IPS-20b (cell line): ENCODE data around the gene DHRS9.
"Not testable (repeated sequence)": the region's sequence is repeated elsewhere in the genome, so short reads cannot be mapped to it uniquely, and the experiment has no call there.

Experiments
- H3K27ac ChIP-seq: one replicate; pipeline ENCODE4 v1.5.1; 2013; ENCODE audit warnings: low read length
- H3K27me3 ChIP-seq: 2 replicates; pipeline ENCODE4 v1.6.1; 2013; ENCODE audit warnings: mild to moderate bottlenecking, low read length, inconsistent platforms; ENCODE audit not compliant: insufficient read depth
- H3K36me3 ChIP-seq: 2 replicates; pipeline ENCODE4 v1.6.1; 2013; ENCODE audit warnings: low read depth, mild to moderate bottlenecking, inconsistent platforms, low read length, moderate library complexity; ENCODE audit not compliant: insufficient read depth
- H3K4me1 ChIP-seq: 2 replicates; pipeline ENCODE4 v1.6.1; 2013; ENCODE audit warnings: mild to moderate bottlenecking, control low read depth, inconsistent platforms, low read length, moderate library complexity; ENCODE audit not compliant: insufficient read depth
- H3K4me3 ChIP-seq: 2 replicates; pipeline ENCODE4 v1.5.1; 2013; ENCODE audit warnings: mild to moderate bottlenecking, low read length, inconsistent platforms
- H3K9ac ChIP-seq: 2 replicates; pipeline ENCODE4 v1.6.1; 2013; ENCODE audit warnings: low read depth, mild to moderate bottlenecking, inconsistent platforms, low read length, moderate library complexity
- H3K9me3 ChIP-seq: 2 replicates; pipeline ENCODE4 v1.6.1; 2013; ENCODE audit warnings: mild to moderate bottlenecking, low read depth, low read length, inconsistent platforms; ENCODE audit not compliant: insufficient read depth

The DHRS9 gene

DNA sequence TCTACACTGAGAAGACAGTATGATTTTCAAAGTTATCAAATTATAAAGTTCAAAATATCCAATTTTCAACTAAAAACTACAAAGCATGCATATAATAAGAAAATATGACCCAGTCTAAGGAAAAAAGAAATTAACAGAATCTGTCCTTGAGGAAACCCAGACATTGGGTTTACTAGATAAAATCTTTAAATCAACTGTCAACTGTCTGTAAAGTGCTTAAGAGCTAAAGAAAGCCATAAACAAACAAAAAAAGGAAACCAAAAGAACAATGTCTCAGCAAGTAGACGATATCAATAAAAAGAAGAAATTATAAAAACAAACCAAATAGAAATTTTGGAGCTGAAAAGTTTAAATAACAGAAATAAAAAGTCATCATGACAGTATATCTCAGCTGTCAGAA, 27.8 kb upstream of the DHRS9 start:
- H3K9ac ChIP-seq, result no peak overlapping the region
- H3K9me3 ChIP-seq, result no peaks in the 10 kb centered on the region; the same call in 1 of the 2 replicates
- H3K27me3 ChIP-seq, result no peaks in the 10 kb centered on the region
- H3K36me3 ChIP-seq, result no peaks in the 10 kb centered on the region
- no peak overlapping the region for H3K27ac ChIP-seq
- no peak overlapping the region for H3K4me3 ChIP-seq
- H3K4me1 ChIP-seq, result no peaks in the 10 kb centered on the region

- H3K27ac ChIP-seq, result no peak overlapping the region
- H3K9ac ChIP-seq, result no peak overlapping the region
- H3K4me1 ChIP-seq, result no peaks in the 10 kb centered on the region
- H3K4me3 ChIP-seq, result no peak overlapping the region
- H3K9me3 ChIP-seq, result no peaks in the 10 kb centered on the region; the same call in 1 of the 2 replicates
- H3K36me3 ChIP-seq, result no peaks in the 10 kb centered on the region
- H3K27me3 ChIP-seq, result no peaks in the 10 kb centered on the region
Observed at GRCh38 chr2:169042856-169043255, 26.5 kb upstream of the DHRS9 start.

- Histone ChIP-seq H3K27ac (no peak overlapping the region), H3K4me1 (no peaks in the 10 kb centered on the region), H3K9me3 (no peaks in the 10 kb centered on the region; the same call in 1 of the 2 replicates), H3K27me3 (no peaks in the 10 kb centered on the region), H3K36me3 (no peaks in the 10 kb centered on the region), H3K4me3 (no peak overlapping the region), H3K9ac (no peak overlapping the region)
Observed at GRCh38 chr2:169046440-169047151, 22.8 kb upstream of the DHRS9 start.

DNA sequence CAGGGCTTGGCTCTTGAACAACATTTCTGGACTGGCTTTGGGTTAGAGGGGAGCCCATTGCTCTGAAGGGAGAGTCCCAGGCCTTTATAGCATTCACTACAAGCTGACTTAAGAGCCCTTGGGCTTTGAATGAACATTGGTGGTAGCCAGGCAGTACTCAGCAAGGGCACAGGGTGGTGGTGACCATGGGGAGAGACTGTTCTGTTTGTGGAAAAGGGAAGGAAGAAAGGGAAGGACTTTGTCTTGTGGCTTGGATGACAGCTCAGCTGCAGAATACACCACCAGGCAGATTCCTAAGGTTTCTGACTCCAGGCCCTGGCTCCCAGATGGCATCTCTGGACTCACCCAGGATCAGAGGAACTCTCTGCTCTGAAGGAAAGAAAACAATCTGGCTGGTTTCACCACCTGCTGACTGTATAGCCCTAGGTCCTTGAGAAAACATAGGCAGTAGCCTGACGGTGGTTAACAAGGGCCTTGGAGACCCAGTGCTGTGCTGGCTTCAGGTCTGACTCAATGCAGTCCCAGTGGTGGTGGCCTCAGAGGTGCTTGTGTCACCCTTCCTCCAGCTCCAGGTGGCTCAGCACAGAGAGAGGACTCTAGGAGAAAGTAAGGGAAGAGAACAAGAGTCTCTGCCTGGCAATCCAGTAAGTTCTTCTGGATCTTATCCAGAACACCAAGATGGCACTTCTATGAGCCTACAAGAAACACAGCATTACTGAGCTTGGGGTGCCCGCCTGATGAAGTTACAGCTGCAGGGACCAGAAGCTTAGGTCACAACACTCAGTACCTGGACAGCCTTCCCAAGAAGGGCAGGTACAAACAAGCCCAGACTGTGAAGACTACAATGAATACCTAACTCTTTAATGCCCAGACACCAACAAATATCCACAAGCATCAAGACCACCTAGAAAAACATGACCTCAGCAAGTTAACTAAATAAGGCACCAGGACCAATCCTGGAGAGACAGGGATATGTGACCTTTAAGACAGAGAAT, 21.8 kb upstream of the DHRS9 start:
- no peak overlapping the region for H3K4me3 ChIP-seq
- H3K36me3 ChIP-seq, result no peaks in the 10 kb centered on the region
- H3K27me3 ChIP-seq, result no peaks in the 10 kb centered on the region
- H3K9me3 ChIP-seq, result no peaks in the 10 kb centered on the region; the same call in 1 of the 2 replicates
- no peak overlapping the region for H3K9ac ChIP-seq
- H3K4me1 ChIP-seq, result no peaks in the 10 kb centered on the region
- no peak overlapping the region for H3K27ac ChIP-seq

DNA sequence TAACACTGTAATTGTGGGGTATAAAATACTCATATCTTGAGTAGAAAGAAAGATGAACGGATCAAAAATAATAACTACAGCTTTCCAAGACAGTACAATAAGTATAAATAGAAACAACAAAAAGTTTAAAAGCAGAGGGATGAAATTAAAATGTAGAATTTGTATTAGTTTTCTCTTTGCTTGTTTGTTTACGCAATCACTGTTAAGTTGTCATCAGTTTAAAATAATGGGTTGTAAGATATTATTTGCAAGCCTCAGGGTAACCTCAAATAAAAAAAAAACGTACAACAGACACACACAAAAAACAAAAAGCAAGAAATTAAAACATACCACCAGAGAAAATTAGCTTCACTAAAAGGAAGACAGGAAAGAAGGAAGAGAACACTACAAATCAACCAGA, 20.2 kb upstream of the DHRS9 start:
- H3K4me1 ChIP-seq, result no peaks in the 10 kb centered on the region
- H3K36me3 ChIP-seq, result no peaks in the 10 kb centered on the region
- no peaks in the 10 kb centered on the region for H3K27me3 ChIP-seq
- no peak overlapping the region for H3K4me3 ChIP-seq
- no peak overlapping the region for H3K9ac ChIP-seq
- no peak overlapping the region for H3K27ac ChIP-seq
- peaks cover 1% of the 10 kb centered on the region for H3K9me3 ChIP-seq

- no peak overlapping the region for H3K4me3 ChIP-seq
- H3K4me1 ChIP-seq, result no peaks in the 10 kb centered on the region
- no peaks in the 10 kb centered on the region for H3K27me3 ChIP-seq
- no peak overlapping the region for H3K9ac ChIP-seq
- peaks cover 9% of the 10 kb centered on the region for H3K9me3 ChIP-seq
- H3K27ac ChIP-seq, result no peak overlapping the region
- H3K36me3 ChIP-seq, result no peaks in the 10 kb centered on the region
Observed at GRCh38 chr2:169050476-169051240, 18.7 kb upstream of the DHRS9 start.

DNA sequence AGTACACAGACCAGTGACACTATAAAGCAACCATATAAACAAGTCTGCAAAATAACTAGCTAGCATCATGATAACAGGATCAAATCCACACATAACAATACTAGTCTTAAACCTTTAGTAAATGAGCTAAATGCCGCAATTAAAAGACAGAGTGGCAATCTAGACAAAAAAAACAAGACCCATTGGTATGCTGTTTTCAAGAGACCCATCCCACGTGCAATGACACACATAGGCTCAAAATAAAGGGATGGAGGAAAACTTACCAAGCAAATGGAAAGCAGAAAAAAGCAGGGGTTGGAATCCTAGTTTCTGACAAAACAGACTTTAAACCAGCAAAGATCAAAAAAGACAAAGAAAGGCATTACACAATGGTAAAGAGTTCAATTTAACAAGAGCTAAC, 14.8 kb upstream of the DHRS9 start:
- H3K36me3 ChIP-seq, H3K27me3 ChIP-seq, H3K27ac ChIP-seq, H3K4me3 ChIP-seq, H3K4me1 ChIP-seq, H3K9ac ChIP-seq, H3K9me3 ChIP-seq: not testable (repeated sequence)

- H3K9ac ChIP-seq, H3K4me3 ChIP-seq, H3K4me1 ChIP-seq, H3K27ac ChIP-seq, H3K9me3 ChIP-seq, H3K36me3 ChIP-seq, H3K27me3 ChIP-seq: not testable (repeated sequence)
Observed at GRCh38 chr2:169064199-169064598, 5.2 kb upstream of the DHRS9 start.

- Histone ChIP-seq H3K9me3 (no peaks in the 10 kb centered on the region), H3K27me3 (no peaks in the 10 kb centered on the region), H3K4me3 (no peak overlapping the region), H3K4me1 (no peaks in the 10 kb centered on the region), H3K9ac (no peak overlapping the region), H3K36me3 (no peaks in the 10 kb centered on the region), H3K27ac (no peak overlapping the region)
Observed at GRCh38 chr2:169065422-169065821, 3.9 kb upstream of the DHRS9 start.

GRCh38 chr2:169065864-169066517, 3.4 kb upstream of the DHRS9 start:
- no peaks in the 10 kb centered on the region for H3K4me1 ChIP-seq
- H3K36me3 ChIP-seq, result no peaks in the 10 kb centered on the region

DNA sequence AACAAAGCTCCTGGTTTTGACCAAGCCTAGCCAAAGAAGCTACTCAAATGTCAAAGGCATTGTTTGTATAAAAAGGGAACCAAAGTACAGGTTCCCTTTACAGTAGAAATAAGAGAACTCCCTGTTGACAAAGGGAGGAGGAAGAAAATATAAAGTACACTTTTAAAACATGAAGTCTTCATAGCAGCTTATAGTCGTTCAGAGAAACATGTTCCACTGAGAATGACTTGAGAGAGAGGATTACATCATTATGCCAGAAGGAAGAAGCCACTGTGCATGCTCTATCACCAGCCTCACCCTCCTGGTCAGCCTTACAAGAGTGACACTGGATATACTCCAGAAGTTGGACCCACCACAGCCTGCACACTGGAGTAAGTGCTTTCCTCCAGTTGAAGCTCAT, 2.5 kb upstream of the DHRS9 start:
- no peaks in the 10 kb centered on the region for H3K27me3 ChIP-seq
- no peaks in the 10 kb centered on the region for H3K4me1 ChIP-seq
- H3K9ac ChIP-seq, result no peak overlapping the region
- H3K4me3 ChIP-seq, result no peak overlapping the region
- H3K9me3 ChIP-seq, result no peaks in the 10 kb centered on the region
- no peaks in the 10 kb centered on the region for H3K36me3 ChIP-seq
- no peak overlapping the region for H3K27ac ChIP-seq

More at GRCh38 chr2:169065864-169066517, 3.4 kb upstream of the DHRS9 start:
- H3K9ac ChIP-seq, result no peak overlapping the region
- H3K9me3 ChIP-seq, result no peaks in the 10 kb centered on the region
- H3K4me3 ChIP-seq, result no peak overlapping the region
- H3K27me3 ChIP-seq, result no peaks in the 10 kb centered on the region
- no peak overlapping the region for H3K27ac ChIP-seq
